GM18951 (cell line): Measurements from ENCODE around the gene ABI3BP.

Source experiments
- POLR2A ChIP-seq: IDR thresholded peaks from 4 replicates; pipeline ENCODE4 v1.6.1; 2011; ENCODE audit warnings: mild to moderate bottlenecking; ENCODE audit not compliant: insufficient read length, insufficient read depth; ENCODE audit errors: extremely low read depth
- in situ Hi-C: fragments of 300-500 bp; cut with MboI; formaldehyde crosslinking; loops from one replicate; pipeline ENCODE4 v1.12.0; 2022; ENCODE audit warnings: low sequenced_read_pairs, mixed read lengths, inconsistent platforms; ENCODE audit not compliant: unreplicated experiment

Gene ABI3BP

DNA sequence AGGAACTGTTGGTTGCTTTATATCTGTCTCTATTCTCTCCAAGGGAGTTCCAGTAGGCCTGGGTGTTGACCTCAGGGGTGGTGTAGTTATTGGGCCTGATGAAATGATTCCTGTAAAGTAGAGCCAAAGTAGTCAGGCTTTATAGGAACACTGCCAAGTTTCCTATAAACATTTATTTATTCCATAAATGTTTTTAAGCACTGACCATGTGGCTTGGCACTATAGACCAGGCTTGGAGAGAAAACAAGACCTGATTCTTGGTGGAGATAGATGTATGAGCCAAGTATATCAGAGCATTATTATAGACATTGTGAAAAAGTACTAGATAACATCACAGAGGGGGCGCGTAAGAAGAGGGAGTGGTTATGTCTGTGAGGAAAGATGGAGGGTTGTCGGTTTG is 218.0 kb downstream of the ABI3BP start:
- no peak for TF ChIP-seq POLR2A
- in situ Hi-C loops: no loop called here

GRCh38 chr3:100769693-100770092 is 223.5 kb downstream of the ABI3BP start:
- no peak for TF ChIP-seq POLR2A
- in situ Hi-C loops: no loop called here

DNA sequence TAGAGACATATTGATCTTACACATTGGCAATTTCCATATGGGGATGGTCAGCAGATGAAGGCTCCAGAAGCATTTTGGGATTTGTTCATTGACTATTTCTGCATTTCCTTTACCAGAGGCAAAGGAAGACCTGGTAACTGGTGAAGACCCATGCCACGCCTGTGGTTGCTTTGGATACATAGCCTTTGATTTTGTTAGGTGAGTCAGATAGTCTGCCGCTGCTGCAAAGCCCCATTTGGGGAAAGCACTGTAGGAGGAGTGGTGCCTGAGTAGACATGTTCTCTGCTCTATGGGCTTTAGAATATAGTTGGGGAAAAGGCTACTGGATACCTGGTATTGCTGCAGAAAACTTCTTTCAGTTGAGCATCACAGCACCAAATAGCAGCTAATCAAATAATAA is 227.2 kb downstream of the ABI3BP start:
- in situ Hi-C loops: no loop called here
- no peak for TF ChIP-seq POLR2A

GRCh38 chr3:100765437-100765975 is 227.7 kb downstream of the ABI3BP start:
- TF ChIP-seq POLR2A: no peak
- in situ Hi-C loops: no loop called here

GRCh38 chr3:100761951-100762350 is 231.3 kb downstream of the ABI3BP start:
- in situ Hi-C loops: no loop called here
- TF ChIP-seq POLR2A: no peak

GRCh38 chr3:100761211-100761942 is 231.8 kb downstream of the ABI3BP start:
- no peak for TF ChIP-seq POLR2A
- in situ Hi-C loops: no loop called here

DNA sequence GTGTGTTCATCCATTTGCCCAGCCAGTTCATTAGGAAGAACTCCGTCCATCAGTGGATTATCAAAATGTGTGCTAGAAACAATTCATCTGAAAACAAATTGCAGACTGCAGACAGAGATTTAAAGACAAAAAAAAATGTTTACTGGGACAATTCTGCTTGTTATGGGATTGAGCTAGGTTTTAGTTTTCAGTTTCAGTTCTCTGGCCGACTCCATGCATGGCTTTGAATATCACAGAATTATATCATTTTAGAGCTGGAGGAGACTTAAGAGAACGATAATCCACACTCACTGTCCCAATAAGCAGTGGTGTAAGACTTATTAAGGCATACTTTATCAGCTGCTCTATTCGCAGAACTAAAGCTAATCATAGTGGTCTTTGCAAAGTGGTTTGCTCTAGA is 232.8 kb downstream of the ABI3BP start:
- no peak for TF ChIP-seq POLR2A
- in situ Hi-C loops: no loop called here

GRCh38 chr3:100759950-100760349 is 233.3 kb downstream of the ABI3BP start:
- TF ChIP-seq POLR2A: no peak
- in situ Hi-C loops: no loop called here

DNA sequence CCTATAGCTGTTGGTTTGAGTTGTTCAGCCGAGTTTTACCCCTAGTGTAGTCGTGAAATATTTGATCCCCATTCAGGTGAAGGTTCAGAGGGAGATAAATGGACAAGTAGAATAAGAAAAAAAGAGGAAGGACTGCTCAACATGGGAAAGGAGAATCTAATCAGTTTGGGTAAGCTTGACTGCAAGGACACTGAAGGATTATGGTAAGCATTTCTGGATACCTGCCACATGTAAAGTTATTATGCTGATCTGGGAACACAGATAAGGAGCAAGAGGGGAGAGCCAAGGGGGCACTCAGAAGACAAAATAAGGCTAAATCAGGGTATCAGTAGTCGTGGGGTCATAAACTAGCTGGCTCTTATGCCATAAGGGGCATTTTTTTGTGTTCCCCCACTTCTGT is 234.1 kb downstream of the ABI3BP start:
- in situ Hi-C loops: no loop called here
- no peak for TF ChIP-seq POLR2A

- in situ Hi-C loops: no loop called here
- no peak for TF ChIP-seq POLR2A
Measured at GRCh38 chr3:100756441-100756840, 236.8 kb downstream of the ABI3BP start.

- in situ Hi-C loops: no loop called here
- no peak for TF ChIP-seq POLR2A
Measured at GRCh38 chr3:100754563-100755334, 238.5 kb downstream of the ABI3BP start.

- in situ Hi-C loops: no loop called here
- TF ChIP-seq POLR2A: no peak
Measured at GRCh38 chr3:100753846-100754245, 239.4 kb downstream of the ABI3BP start.

DNA sequence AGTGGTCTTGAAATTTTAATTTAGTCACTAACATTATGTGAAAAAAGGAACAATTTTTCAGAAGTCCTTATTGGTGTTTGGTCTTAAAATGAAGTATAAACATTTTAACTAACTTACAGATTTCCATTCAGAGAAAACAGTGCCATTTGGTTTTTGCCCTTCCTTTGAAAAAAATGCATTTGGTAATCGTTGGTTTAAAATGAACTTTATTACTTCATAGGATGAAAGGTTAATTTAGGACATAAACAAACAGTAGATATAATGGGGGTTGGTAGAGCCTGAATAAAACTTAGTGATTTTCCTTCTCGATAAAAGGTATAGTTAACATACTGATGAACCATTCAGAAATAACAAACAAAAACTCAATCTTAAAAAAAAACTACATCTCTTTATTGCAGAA is 244.3 kb downstream of the ABI3BP start:
- in situ Hi-C loops: no loop called here
- no peak for TF ChIP-seq POLR2A

GRCh38 chr3:100748220-100748619 is 245.0 kb downstream of the ABI3BP start:
- no peak for TF ChIP-seq POLR2A
- in situ Hi-C loops: no loop called here
